Osteocyte (in vitro differentiated cells): ENCODE results near the gene TBRG4. TPM values are rescaled to one million over a fixed set of nuclear protein-coding genes. Genes with fewer than 3 reads are reported as not detected.

Experiments
- DNase-seq: peaks from one replicate; pipeline ENCODE4 v3.0.0; 2021; ENCODE audit warnings: mixed read lengths; ENCODE audit not compliant: unreplicated experiment; ENCODE audit errors: extremely low spot score
- H3K27ac Mint-ChIP-seq: one replicate; pipeline ENCODE4 v1.8.0; 2021; ENCODE audit warnings: mild to moderate bottlenecking, mixed read lengths; ENCODE audit not compliant: unreplicated experiment
- H3K27me3 Mint-ChIP-seq: one replicate; pipeline ENCODE4 v1.8.0; 2021; ENCODE audit warnings: mixed read lengths; ENCODE audit not compliant: unreplicated experiment
- H3K36me3 Mint-ChIP-seq: one replicate; pipeline ENCODE4 v1.8.0; 2021; ENCODE audit warnings: mixed read lengths; ENCODE audit not compliant: unreplicated experiment
- H3K4me1 Mint-ChIP-seq: one replicate; pipeline ENCODE4 v1.8.0; 2021; ENCODE audit warnings: mixed read lengths; ENCODE audit not compliant: unreplicated experiment
- H3K4me3 Mint-ChIP-seq: one replicate; pipeline ENCODE4 v1.8.0; 2021; ENCODE audit warnings: mild to moderate bottlenecking, moderate library complexity, mixed read lengths; ENCODE audit not compliant: unreplicated experiment
- H3K9me3 Mint-ChIP-seq: one replicate; pipeline ENCODE4 v1.8.0; 2021; ENCODE audit warnings: mixed read lengths; ENCODE audit not compliant: unreplicated experiment
- CTCF ChIP-seq: fragments of 200-600 bp; sonication (generic); IDR thresholded peaks from 2 replicates; pipeline ENCODE4 v1.5.0; 2021; ENCODE audit warnings: antibody characterized with exemption, mild to moderate bottlenecking, moderate library complexity
- total RNA-seq: library from RNA; stranded (reverse); gene quantifications from 2 replicates; pipeline ENCODE4 v1.2.1, GENCODE V29; 2021

Gene TBRG4
- total RNA-seq, 1 donor from 2014 or later, result 54.9 TPM

GRCh38 chr7:45140827-45141226 is 29.3 kb upstream of the TBRG4 start:
- no peaks in the 10 kb centered on the region for H3K9me3 Mint-ChIP-seq
- H3K27ac Mint-ChIP-seq, result no peak overlapping the region
- TF ChIP-seq CTCF, result no peak
- H3K4me3 Mint-ChIP-seq, result no peak overlapping the region
- peaks cover 39% of the 10 kb centered on the region for H3K27me3 Mint-ChIP-seq
- H3K36me3 Mint-ChIP-seq, result no peaks in the 10 kb centered on the region
- no peak for DNase-seq
- no peaks in the 10 kb centered on the region for H3K4me1 Mint-ChIP-seq

GRCh38 chr7:45138433-45139267 is 27.2 kb upstream of the TBRG4 start:
- Mint-ChIP-seq H3K4me3 (no peak overlapping the region), H3K9me3 (no peaks in the 10 kb centered on the region), H3K27ac (no peak overlapping the region), H3K36me3 (no peaks in the 10 kb centered on the region), H3K4me1 (no peaks in the 10 kb centered on the region), H3K27me3 (peaks cover 28% of the 10 kb centered on the region)
- TF ChIP-seq CTCF, result no peak
- DNase-seq, result no peak

- TF ChIP-seq CTCF, result peak; percentile 86
- DNase-seq, result no peak
- Mint-ChIP-seq H3K4me1 (no peaks in the 10 kb centered on the region), H3K4me3 (no peak overlapping the region), H3K36me3 (no peaks in the 10 kb centered on the region), H3K27me3 (peaks cover 22% of the 10 kb centered on the region), H3K9me3 (no peaks in the 10 kb centered on the region), H3K27ac (no peak overlapping the region)
These were observed 24.9 kb upstream of the TBRG4 start for GRCh38 chr7:45136106-45137060.

- Mint-ChIP-seq H3K4me3 (no peak overlapping the region), H3K36me3 (no peaks in the 10 kb centered on the region), H3K27ac (no peak overlapping the region), H3K4me1 (no peaks in the 10 kb centered on the region), H3K9me3 (no peaks in the 10 kb centered on the region), H3K27me3 (peaks cover 14% of the 10 kb centered on the region)
- no peak for DNase-seq
- no peak for TF ChIP-seq CTCF
These were observed 22.4 kb upstream of the TBRG4 start for GRCh38 chr7:45133877-45134276.

- Mint-ChIP-seq H3K9me3 (no peaks in the 10 kb centered on the region), H3K4me3 (no peak overlapping the region), H3K36me3 (no peaks in the 10 kb centered on the region), H3K27ac (no peak overlapping the region), H3K4me1 (no peaks in the 10 kb centered on the region), H3K27me3 (peaks cover 11% of the 10 kb centered on the region)
- no peak for TF ChIP-seq CTCF
- no peak for DNase-seq
These were observed 21.9 kb upstream of the TBRG4 start for GRCh38 chr7:45133352-45133751.
